ENCODE measurements around the gene NPAS3.

The NPAS3 gene

DNA sequence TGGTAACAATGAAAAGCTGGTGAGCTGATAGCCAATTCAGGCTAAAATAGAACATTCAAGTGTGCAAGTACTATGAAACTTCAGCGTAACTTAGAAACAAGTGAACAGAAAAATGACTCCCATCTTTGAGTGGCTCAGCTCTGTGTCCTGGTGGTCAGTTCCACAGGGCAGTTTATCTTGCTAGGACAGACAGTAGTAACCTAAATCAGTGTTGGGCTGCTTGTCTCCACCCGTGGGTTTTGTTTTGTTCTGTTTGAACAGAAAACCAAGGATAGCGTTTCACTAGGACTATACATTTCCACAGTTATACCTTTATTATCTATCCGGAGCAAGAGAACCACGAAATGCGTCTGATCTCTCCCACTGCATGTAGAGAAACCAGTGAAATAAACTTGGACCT lies 544.4 kb downstream of the NPAS3 start:
- no peak for DNase-seq (ENCODE audit: low spot score)

DNA sequence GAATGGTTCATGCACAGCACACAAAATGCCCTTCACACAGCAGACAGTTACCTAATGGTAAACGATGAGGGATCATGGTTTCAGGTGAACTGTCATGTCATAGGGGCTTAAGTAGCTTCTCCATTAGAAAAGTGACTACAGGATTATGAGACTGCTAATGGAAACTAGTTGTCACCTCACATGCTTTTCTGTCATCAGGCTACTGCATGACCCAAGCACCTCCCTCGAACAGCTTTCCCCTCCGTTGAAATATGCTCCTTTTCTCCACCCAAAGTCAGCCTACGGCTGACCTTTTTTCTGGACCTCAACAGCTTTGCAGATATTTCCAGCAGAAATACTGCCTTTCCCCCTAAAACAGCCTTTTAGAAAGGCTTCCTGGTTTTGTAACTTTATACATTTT lies 544.9 kb downstream of the NPAS3 start:
- no peak for DNase-seq (ENCODE audit: low spot score)

DNA sequence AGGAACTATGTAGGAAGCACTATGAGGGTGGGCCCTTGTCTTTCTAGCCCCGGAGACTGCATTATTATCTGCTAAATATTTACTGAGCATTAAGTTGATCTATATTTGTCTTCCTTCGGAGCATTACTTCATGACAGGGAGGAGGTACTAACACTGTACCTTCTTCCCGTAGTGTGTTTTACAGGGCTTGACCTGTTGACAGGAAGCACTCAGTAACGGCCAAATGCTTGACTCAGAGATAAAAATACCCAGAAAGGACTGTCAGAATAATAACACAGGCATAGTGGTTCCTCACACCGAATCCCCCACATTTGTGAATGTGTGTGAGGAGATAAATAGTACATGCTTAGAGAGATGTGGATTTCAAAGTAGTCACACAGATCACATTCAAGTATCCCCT lies 545.6 kb downstream of the NPAS3 start:
- DNase-seq (ENCODE audit: low spot score), result no peak

DNA sequence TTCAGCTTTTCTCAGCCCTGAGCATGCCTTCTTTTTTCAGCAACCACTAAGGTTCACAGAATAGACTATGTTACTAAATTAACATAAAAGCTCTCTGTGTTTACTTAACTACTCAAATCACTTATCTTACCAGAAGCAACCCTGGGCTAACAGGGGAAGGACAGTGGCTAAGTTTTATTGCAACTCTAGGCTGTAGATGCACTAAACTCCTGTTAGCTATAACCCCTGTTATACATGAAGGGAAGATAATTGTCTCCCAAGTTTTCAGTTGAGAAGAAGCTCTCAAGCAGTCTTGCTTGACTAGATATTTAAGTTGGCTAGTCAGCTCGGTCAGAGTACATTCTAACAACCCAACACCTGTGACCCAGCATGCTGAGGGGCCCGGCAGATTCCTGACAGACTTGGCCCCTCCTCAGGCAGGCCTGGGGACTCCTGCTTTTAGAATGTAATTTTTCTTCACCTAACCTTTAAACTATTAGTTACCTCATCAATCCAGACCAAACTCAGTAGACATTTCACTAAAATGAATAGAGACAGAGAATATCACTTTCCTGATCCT lies 547.7 kb downstream of the NPAS3 start:
- no peak for DNase-seq (ENCODE audit: low spot score)

DNA sequence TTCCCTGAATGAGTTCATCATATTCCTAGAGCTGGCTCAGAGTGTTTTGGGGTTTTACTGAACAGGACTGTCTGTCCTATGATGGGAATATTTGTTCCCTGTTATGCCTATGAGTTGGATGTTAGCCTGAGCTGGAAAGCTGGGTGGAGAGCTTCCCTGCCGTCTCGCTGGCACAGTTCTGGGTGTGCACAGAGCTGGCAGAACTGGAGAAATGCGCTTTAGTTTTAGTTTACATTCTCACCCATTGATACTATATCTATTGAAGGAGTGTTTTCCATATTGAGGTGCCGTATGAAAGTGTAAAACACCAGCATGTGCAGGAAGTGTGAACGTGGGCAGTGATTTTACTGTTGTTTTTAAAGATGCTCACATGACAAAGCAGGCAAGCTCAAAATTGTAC lies 549.9 kb downstream of the NPAS3 start:
- DNase-seq (ENCODE audit: low spot score), result no peak

DNA sequence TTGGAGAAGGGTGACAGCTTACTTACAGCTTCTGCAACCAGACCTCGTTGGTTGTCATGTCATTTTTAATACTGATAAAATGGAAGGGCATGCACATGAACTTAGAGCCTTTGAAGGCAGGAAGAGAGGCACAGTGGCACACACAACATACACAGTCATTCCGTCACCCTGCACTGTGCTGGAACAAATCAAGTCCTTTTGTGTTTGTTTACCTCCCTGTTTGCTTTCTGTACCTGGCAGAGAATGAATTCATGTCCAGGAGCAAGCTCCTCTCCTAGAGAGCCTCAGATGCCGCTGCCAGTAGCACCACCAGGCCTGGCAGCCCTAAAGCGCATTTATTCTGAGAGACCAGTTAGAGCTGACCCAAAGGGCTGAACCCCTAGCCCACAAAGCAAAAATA lies 551.9 kb downstream of the NPAS3 start:
- DNase-seq (ENCODE audit: low spot score), result no peak

DNA sequence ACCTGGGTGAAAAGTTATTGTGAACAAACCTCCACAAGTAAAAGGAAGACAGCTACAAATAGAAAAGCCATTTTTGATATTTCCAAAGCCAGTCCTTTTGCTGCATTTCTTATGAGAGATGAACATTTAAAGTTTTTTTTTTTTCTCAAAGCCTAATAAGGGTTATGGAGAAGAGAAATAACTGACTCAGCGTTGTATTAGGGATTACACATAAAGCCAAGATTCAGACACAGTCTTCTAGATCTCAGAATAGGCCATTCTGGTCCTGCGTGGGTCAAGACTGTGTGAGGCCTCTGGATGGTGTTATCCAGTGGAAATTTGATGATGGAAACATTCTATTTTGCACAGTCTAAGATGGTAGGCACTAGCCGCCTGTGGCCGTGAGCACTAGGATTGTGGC lies 552.4 kb downstream of the NPAS3 start:
- DNase-seq (ENCODE audit: low spot score), result no peak

DNA sequence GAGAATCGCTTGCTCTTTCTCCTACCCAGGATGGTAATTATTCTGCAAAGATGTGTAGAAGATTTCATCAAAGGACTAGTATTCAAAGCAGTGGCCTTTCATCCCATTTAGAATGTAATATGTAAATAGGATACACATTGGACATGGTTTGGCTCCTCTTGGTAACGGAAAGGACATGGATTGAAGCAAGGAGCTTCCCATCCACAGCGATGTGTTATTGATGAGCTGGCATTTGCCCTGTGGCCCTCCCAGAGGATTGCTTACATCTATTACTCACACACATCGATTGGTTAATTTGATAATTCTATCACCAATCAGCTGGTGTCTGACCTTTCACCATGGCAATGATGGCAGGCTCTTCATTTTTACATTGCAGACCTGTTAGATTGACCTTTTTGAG lies 553.8 kb downstream of the NPAS3 start:
- no peak for DNase-seq (ENCODE audit: low spot score)

DNA sequence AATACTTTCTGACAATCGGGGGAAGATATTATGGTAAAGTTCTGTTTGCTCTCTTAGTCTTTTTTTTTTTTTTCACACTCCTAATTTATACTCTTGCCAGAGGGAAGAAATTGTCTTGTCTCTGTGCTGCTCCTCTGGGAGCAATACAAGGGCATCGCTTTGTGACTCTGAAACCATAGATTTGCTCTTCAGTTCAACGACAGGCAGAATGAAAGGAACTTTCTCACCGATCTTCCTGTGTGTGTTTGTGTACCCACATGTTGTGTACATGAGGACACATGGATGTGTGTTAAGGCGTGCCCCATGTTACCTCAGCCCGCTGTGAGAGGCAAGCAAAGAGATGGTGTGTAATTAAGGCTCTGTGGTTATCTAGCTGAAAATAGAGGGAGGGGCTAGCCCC lies 554.6 kb downstream of the NPAS3 start:
- DNase-seq (ENCODE audit: low spot score), result no peak

DNA sequence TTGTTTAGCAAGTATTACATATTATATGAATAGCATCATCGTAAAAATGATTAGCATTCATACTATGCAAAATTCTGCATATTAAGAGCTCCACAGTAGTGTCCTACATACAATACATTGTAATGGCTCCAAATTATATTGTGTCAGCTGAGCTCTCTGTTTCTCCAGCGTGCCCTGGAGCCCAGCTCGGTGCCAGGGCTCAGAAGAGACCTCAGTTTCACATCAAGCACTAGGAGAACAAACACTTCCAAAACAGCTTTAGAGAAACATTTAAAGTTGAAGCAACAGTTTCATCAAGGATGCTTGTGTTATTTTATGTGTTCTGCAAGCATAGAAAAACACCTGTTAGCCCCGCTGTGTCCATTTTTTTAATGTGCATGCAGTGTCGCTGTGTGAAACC lies 555.3 kb downstream of the NPAS3 start:
- no peak for DNase-seq (ENCODE audit: low spot score)

DNA sequence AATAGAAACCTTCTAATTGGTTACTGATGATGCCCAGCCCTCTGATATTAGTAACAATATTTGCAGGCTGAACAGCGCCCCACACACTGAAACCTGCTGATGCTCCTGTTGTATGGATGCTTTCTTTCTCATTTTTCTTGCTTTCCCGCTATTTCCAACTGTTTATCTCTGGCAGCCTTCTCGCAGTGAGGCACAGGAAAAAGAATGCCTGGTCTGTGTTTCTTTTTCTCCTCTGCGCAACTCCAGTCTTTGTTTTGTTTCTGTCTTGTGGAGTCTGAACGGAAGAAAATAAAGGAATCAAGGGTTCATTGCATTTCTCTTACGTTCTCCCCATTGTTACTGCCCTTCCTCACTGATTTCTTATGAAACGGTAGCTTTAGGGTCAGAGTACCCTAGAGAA lies 561.0 kb downstream of the NPAS3 start:
- no peak for DNase-seq (ENCODE audit: low spot score)

DNA sequence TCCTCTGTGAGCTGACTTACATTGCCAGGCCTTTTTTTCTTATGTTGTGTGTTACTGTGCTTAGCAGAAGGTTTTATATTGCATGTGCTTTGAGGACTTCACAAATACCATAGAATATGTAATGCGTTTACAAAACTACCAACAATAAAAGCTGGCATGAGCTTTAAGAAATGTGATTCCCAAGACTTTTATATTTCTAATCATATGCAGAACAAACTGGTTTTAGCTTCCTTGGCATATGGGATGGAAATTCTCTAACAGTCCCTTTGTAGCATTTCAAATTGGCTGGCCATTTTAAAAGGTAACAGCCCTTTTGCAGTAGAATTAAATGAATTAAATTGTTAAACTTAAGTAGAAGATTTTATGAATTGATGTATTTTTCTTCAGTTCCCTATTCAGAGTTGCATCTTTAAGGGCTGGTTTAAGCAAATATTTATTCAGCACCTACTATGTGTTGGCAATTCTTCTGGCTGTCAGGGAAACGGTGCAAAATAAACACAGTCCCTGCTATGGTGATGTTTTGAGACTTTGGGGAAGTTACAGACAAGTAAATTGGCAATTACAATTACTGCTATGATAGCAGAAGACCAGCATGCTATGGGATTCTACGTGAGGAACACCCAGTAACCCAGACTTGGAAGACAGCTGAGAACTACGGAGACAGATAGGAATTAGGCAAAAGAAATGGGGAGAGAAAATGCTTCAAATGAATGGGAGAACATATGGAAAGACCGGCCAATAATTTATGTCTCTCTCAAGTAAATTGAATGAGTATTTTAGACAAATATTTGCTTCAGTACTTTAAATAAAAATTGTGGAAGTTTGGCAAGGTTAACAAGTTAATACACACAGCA lies 565.8 kb downstream of the NPAS3 start:
- DNase-seq (ENCODE audit: low spot score), result no peak

DNA sequence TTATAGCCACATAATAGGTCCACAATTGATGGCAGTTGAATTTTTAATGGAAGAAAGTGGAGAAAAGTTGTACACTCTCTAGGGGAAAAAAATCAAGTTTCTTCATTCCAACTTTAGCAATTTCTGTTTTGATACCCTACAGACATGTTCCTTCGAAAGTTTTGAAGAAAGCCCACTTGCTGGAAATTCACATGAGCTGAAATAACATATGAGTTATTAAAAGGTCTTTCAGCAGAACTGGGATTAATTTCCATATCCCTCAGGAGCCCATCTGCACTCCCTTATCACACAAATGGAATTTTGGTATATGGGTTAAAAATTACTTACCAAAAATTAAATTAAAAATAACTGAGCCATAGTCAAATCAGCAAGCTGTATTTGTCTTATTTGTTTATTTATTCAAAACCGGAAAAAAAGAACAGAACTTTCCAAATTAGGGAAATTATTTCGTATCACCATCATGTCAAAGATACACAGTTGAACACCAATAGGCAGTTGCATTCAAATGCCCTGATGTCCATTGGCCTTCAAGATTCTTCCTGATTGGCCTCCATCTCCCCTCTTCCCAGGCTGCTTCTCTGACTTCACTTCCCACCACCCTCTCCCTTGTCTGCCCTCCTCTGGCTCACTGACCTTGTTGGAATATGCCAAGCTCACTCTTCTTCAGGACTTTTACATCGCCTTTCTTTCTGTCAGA lies 566.7 kb downstream of the NPAS3 start:
- no peak for DNase-seq (ENCODE audit: low spot score)

DNA sequence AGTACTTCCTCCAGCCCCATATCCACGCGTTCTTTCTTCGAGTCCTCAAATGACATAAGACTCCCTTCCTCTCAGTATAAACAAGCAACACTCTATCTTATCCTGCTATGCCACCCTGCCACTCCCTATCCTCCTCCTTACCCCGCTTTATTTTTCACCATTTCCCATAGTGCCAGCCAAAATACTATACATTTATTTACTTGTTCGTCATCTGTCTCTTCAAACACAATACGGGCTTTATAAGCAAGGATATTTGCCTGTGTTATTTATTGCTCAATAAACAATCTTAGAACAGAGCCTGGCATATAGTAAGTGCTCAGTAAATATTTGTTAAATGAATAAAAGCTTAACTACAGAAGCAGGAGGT lies 567.3 kb downstream of the NPAS3 start:
- DNase-seq (ENCODE audit: low spot score), result no peak

DNA sequence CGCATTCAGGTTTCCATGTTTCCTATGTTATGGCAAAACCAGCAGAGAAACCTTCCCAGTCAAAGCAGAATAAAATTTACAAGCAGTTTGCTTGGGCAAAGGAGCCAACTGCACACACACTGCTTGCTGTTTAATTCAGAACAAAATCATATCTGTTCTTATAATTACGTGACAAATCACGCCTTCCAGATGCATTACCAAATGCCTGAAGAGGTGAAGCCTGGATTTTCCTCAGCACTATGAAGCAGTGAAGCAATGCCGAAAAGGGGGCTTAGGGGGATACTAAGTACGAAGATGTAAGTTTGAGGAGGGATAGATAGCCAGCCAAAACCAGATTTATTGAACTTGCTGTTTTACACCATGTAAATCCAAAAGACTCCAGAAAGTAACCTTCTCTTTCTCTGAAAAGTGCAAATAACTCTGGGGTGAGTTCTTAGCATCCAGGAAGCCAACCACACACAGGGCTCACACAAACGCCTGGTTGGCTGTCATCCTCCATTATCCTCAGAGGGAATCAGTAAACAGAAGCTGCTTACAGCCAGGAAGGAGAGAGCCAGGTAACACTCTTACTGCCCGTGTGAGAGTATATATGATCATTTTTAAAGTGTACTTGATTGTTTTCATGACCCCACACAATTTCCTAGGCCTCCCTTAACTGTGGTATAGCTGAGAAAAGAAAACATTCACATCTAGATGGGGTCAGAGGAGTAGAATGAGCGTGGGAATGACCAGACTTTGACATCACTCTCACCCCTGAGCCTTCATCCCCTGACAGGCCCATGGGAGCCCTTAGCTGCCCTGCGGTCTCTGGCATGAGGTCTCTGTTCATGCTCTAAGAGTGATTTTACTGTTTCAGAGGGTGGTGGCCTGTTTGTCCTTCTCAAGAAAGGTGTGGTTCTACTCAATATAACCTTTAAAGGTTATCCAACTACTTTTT lies 569.7 kb downstream of the NPAS3 start:
- DNase-seq (ENCODE audit: low spot score), result no peak

DNA sequence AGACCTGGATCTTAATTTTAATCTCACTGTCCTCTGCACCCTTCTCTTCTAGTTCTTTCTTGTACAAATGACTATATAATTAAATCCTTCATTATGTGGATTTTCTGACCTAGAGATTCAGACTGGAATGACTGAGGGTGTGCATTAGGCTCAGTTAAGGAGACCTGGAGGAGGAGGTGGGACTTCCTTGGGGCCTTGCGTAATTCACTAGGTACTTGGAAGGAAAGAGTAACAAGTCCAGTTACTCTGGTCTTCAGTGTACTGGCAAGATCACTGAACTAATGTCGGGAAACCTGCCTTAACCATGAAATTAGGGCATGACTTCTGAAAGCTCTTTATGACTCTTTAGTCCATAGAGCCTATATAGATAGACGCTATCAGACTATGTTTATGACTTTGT lies 570.8 kb downstream of the NPAS3 start:
- DNase-seq (ENCODE audit: low spot score), result no peak

DNA sequence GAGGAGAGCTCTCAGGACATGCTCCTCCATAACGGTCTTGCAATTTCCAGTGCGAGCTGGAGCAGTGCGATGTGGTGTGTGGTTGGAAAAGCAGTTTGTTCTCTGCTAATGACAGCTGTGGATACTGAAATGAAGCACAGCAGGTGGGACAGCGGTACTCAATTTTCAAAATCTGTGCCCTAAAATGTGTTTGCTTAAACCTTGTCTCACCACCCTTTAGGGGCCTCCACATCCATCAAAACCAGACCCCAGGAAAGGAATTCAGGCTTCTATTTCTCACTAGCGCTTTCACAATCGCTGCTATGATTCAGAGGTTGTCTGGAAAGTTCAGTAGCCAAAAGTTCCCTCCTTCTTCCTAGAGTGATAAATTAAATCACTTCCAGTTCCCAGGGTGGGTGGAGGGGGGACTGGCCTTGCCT lies 571.4 kb downstream of the NPAS3 start:
- DNase-seq (ENCODE audit: low spot score), result no peak

DNA sequence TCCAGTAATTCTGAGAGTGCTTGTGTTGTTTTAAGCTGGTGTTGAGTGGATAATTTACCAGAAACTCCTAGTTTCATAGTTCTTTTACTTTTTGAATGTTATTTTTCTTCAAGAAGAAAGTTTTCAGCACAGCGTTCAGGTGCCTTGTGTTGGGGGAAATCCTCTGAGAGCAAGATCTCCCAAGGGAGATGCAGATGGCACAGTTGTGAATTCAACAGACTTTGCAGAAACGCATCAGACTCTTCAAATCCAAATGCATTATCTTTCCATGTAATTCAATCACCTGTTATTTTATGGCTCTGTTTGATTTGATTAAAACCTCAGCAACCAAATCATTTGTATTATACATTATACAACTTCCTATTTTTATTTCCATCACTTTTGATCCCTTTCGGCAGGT lies 572.3 kb downstream of the NPAS3 start:
- no peak for DNase-seq (ENCODE audit: low spot score)

DNA sequence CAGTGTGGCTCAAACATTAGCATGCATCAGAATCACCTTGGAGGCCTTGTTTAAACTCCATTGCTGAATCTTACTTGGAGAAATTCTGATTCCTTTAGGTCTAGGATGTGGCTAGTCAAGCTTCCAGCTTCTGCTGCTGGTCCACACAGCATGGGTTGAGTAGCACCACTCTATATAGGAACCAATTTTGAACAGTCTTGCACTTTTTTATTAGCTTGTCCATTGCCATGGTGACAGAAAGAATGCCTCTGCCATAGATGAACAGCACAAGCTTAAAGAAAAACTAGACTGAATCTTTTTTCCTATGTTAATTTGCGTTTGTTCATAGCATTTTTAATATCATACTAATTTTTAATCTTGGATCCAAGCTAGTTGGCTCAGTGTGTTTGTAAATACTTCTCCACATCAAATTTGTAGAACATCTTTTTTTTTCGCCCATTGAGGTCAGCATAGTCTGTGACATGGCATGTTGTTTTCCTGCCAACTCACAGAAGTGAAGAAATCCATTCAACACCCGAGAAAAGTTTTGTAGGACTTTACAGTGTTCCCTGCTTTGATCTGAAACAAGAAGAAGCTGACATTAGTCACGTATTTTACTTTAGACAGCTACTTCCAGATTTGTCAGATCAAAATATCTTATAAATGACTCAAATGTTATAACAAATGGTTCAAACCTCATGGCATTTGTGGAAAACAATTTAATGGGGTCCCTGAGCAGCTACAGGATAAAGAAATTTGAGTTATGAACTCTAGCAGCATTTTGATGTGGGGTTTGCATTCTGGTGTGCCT lies 573.4 kb downstream of the NPAS3 start:
- DNase-seq (ENCODE audit: low spot score), result no peak

DNA sequence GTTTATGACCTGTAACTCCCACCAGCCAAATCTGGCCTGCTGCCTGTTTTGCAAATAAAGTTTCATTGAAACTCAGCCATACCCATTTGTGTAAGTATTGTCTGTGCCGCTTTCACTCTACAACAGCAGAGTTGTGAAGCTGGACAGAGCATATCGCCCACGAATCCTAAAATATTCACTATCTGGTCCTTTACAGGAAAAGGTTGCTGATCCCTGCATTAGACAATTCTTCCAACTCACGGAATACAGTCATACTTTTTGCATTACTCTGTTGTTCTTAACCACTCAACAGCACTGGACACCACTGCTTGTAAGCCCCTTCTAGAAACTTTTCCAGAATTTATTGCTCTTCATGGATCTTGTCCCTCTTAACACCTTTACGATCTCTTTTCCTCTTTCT lies 576.8 kb downstream of the NPAS3 start:
- DNase-seq (ENCODE audit: low spot score), result no peak

DNA sequence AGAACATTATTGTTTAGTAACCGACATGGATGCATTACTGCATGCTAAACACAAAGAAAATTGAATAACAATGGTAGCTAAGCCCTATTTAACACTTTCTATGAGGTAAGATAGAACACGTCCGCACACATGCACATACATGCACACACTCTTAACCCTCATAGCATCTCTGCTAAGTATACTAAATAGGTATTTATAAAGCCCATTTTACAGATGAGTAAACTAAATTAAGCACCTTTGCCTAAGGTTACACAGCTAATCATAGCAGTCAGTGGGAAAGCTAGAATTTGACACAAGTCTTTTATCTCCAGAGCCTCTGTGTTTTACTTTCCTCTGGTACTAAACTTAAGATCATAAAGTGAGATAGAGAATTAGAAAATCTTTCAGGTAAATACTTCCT lies 577.2 kb downstream of the NPAS3 start:
- DNase-seq (ENCODE audit: low spot score), result no peak
